Stimulated activated naive B cell treated with anti-CD40 and anti-IgM and Interleukin-4, amounts not matched to agents 10 μg/mL and 1 μg/mL and 100 μg/mL, for 72 hours (primary cell): ENCODE data around the gene LUC7L3.
"Not testable (repeated sequence)": the region's sequence is repeated elsewhere in the genome, so short reads cannot be mapped to it uniquely, and the experiment has no call there.

Source experiments
- ATAC-seq, 2 donors: fragments of 150-1000 bp; cut with Tn5 transposase; replicated peaks; 2 replicates each; pipeline ENCODE4 v1.10.0; 2021; ENCODE audit warnings: moderate library complexity in 1 of 2
- DNase-seq: peaks from one replicate; pipeline ENCODE4 v3.0.0; 2021
- H3K27ac Mint-ChIP-seq: one replicate; pipeline ENCODE4 v1.8.0; 2022; ENCODE audit warnings: mild to moderate bottlenecking, mixed read lengths
- H3K27me3 Mint-ChIP-seq, 2 donors: one replicate each; pipeline ENCODE4 v1.8.0; 2022; ENCODE audit warnings: mixed read lengths in 2 of 2
- H3K36me3 Mint-ChIP-seq, 2 donors: one replicate each; pipeline ENCODE4 v1.8.0; 2022; ENCODE audit warnings: mixed read lengths in 2 of 2, mild to moderate bottlenecking in 1 of 2
- H3K4me1 Mint-ChIP-seq, 2 donors: one replicate each; pipeline ENCODE4 v1.8.0; 2022; ENCODE audit warnings: mixed read lengths in 2 of 2, mild to moderate bottlenecking in 1 of 2
- H3K4me3 Mint-ChIP-seq, 2 donors: one replicate each; pipeline ENCODE4 v1.8.0; 2022; ENCODE audit warnings: mild to moderate bottlenecking in 2 of 2, mixed read lengths in 2 of 2, moderate library complexity in 1 of 2
- H3K9me3 Mint-ChIP-seq, 2 donors: one replicate each; pipeline ENCODE4 v1.8.0; 2022; ENCODE audit warnings: mixed read lengths in 2 of 2, mild to moderate bottlenecking in 1 of 2

LUC7L3 gene

GRCh38 chr17:50710650-50711049 is 8.8 kb upstream of the LUC7L3 start:
- H3K4me1 Mint-ChIP-seq: peaks cover 9 to 41% of the 10 kb centered on the region in 2 donors
- H3K36me3 Mint-ChIP-seq: peaks cover 1% of the 10 kb centered on the region in 2 donors
- ATAC-seq (no peak), DNase-seq (no peak)
- no peak overlapping the region for H3K4me3 Mint-ChIP-seq
- no peaks in the 10 kb centered on the region for H3K9me3 Mint-ChIP-seq
- no peak overlapping the region for H3K27ac Mint-ChIP-seq
- H3K27me3 Mint-ChIP-seq: no peaks in the 10 kb centered on the region

DNA sequence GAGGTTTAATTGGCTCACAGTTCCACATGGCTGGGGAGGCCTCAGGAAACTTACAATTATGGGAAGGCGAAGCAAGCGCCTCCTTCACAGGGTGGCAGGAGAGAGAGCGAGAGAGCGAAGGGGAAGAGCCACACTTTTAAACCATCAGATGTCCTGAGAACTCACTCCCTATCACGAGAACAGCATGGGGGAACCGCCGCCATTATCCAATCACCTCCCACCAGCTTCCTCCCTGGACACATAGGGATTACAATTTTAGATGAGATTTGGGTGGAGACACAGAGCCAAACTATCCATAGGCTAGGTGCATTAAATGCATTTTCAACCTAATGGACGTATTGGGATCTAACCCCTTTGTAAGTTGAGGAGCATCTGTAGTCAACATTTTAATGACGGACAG is 6.8 kb upstream of the LUC7L3 start:
- H3K36me3 Mint-ChIP-seq: no peaks in the 10 kb centered on the region
- ATAC-seq: no peak
- H3K9me3 Mint-ChIP-seq: no peaks in the 10 kb centered on the region
- no peaks in the 10 kb centered on the region for H3K27me3 Mint-ChIP-seq
- H3K4me3 Mint-ChIP-seq: no peak overlapping the region
- DNase-seq: no peak
- H3K4me1 Mint-ChIP-seq: peaks cover 9 to 30% of the 10 kb centered on the region in 2 donors
- H3K27ac Mint-ChIP-seq: no peak overlapping the region

DNA sequence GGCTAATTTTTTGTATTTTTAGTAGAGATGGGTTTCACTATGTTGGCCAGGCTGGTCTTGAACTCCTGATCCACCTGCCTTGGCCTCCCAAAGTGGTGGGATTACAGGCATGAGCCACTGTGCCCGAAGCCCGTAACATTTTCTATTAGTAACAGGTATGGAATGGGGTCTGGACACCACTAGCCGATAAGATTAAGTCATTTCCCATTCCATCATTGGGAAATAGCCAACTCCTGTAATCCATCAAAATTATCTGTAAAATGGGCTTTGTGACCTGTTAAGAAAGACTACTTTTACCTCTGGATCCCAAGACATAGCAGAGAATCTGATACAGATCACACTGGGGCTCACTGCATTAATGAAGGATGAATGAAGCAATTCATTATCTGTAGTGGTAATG is 3.9 kb upstream of the LUC7L3 start:
- no peak for DNase-seq
- no peaks in the 10 kb centered on the region for H3K36me3 Mint-ChIP-seq
- no peak overlapping the region for H3K27ac Mint-ChIP-seq
- ATAC-seq: no peak
- no peaks in the 10 kb centered on the region for H3K27me3 Mint-ChIP-seq
- H3K9me3 Mint-ChIP-seq: no peaks in the 10 kb centered on the region
- H3K4me1 Mint-ChIP-seq: peaks cover 2 to 10% of the 10 kb centered on the region in 2 donors
- no peak overlapping the region for H3K4me3 Mint-ChIP-seq

GRCh38 chr17:50719924-50720794 is 756 bp downstream of the LUC7L3 start:
- peaks cover 4% of the 10 kb centered on the region in 2 donors for H3K36me3 Mint-ChIP-seq
- peak overlapping the region; percentile 94 to 95 for H3K4me3 Mint-ChIP-seq
- H3K9me3 Mint-ChIP-seq: no peaks in the 10 kb centered on the region
- ATAC-seq (no peak), DNase-seq (no peak)
- peaks cover 9 to 28% of the 10 kb centered on the region in 2 donors for H3K4me1 Mint-ChIP-seq
- no peaks in the 10 kb centered on the region for H3K27me3 Mint-ChIP-seq
- H3K27ac Mint-ChIP-seq: peak overlapping the region; percentile 99

- peaks cover 13 to 34% of the 10 kb centered on the region in 2 donors for H3K4me1 Mint-ChIP-seq
- peaks cover 7 to 8% of the 10 kb centered on the region in 2 donors for H3K36me3 Mint-ChIP-seq
- no peaks in the 10 kb centered on the region for H3K27me3 Mint-ChIP-seq
- no peaks in the 10 kb centered on the region for H3K9me3 Mint-ChIP-seq
- peak overlapping the region; percentile 94 to 95 for H3K4me3 Mint-ChIP-seq
- ATAC-seq: no peak
- peak overlapping the region; percentile 79 for H3K27ac Mint-ChIP-seq
- no peak for DNase-seq
Observed at GRCh38 chr17:50721194-50722010, 2.0 kb downstream of the LUC7L3 start.

- Mint-ChIP-seq H3K27me3 (no peaks in the 10 kb centered on the region), H3K9me3 (peaks cover 0 to 2% of the 10 kb centered on the region in 2 donors), H3K36me3 (peaks cover 15% of the 10 kb centered on the region in 2 donors), H3K4me3 (peak overlapping the region in 1 of 2 donors; percentile 95), H3K27ac (no peak overlapping the region), H3K4me1 (peaks cover 19 to 44% of the 10 kb centered on the region in 2 donors)
- no peak for DNase-seq
- ATAC-seq: no peak
Observed at GRCh38 chr17:50722746-50723145, 3.3 kb downstream of the LUC7L3 start.

DNA sequence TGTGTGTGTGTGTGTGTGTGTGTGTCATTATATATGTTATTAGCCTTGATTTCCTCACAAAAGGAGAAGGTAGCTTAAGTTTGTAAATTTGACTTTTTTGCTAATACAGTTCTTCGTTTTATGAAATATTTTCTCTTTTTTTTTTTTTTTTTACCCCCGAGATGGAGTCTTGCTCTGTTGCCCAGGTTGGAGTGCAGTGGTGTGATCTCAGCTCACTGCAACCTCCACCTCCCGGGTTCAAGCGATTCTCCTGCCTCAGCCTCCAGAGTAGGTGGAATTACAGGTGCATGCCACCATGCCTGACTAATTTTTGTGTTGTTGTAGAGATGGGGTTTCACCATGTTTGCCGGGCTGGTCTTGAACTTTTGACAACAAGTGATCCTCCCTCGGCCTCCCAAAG is 5.2 kb downstream of the LUC7L3 start:
- H3K27ac Mint-ChIP-seq, H3K4me3 Mint-ChIP-seq, DNase-seq, H3K9me3 Mint-ChIP-seq, ATAC-seq, H3K27me3 Mint-ChIP-seq: not testable (repeated sequence)
- Mint-ChIP-seq H3K36me3 (peaks cover 15 to 16% of the 10 kb centered on the region in 2 donors), H3K4me1 (peaks cover 20 to 55% of the 10 kb centered on the region in 2 donors)

- Mint-ChIP-seq H3K4me3 (no peak overlapping the region), H3K4me1 (peaks cover 20 to 52% of the 10 kb centered on the region in 2 donors), H3K27ac (no peak overlapping the region), H3K9me3 (peaks cover 0 to 2% of the 10 kb centered on the region in 2 donors), H3K27me3 (no peaks in the 10 kb centered on the region), H3K36me3 (peaks cover 15 to 16% of the 10 kb centered on the region in 2 donors)
- no peak for DNase-seq
- no peak for ATAC-seq
Observed at GRCh38 chr17:50725769-50726655, 6.6 kb downstream of the LUC7L3 start.

GRCh38 chr17:50728112-50728429 is 8.7 kb downstream of the LUC7L3 start:
- ATAC-seq (no peak), DNase-seq (no peak)
- H3K4me1 Mint-ChIP-seq: peaks cover 19 to 53% of the 10 kb centered on the region in 2 donors
- no peak overlapping the region for H3K4me3 Mint-ChIP-seq
- H3K27me3 Mint-ChIP-seq: no peaks in the 10 kb centered on the region
- H3K36me3 Mint-ChIP-seq: peaks cover 15% of the 10 kb centered on the region in 2 donors
- H3K27ac Mint-ChIP-seq: no peak overlapping the region
- H3K9me3 Mint-ChIP-seq: peaks cover 0 to 2% of the 10 kb centered on the region in 2 donors

GRCh38 chr17:50728881-50729765 is 9.7 kb downstream of the LUC7L3 start:
- ATAC-seq (no peak), DNase-seq (no peak)
- Mint-ChIP-seq H3K27ac (no peak overlapping the region), H3K4me1 (peaks cover 19 to 53% of the 10 kb centered on the region in 2 donors), H3K27me3 (no peaks in the 10 kb centered on the region), H3K4me3 (no peak overlapping the region), H3K9me3 (peaks cover 0 to 2% of the 10 kb centered on the region in 2 donors), H3K36me3 (peaks cover 15% of the 10 kb centered on the region in 2 donors)

GRCh38 chr17:50731575-50732460 is 12.4 kb downstream of the LUC7L3 start:
- peak overlapping the region; percentile 60 for H3K27ac Mint-ChIP-seq
- DNase-seq: no peak
- peaks cover 21 to 61% of the 10 kb centered on the region in 2 donors for H3K4me1 Mint-ChIP-seq
- no peak overlapping the region for H3K4me3 Mint-ChIP-seq
- no peaks in the 10 kb centered on the region for H3K27me3 Mint-ChIP-seq
- peaks cover 10 to 15% of the 10 kb centered on the region in 2 donors for H3K36me3 Mint-ChIP-seq
- no peak for ATAC-seq
- H3K9me3 Mint-ChIP-seq: peaks cover 0 to 2% of the 10 kb centered on the region in 2 donors

DNA sequence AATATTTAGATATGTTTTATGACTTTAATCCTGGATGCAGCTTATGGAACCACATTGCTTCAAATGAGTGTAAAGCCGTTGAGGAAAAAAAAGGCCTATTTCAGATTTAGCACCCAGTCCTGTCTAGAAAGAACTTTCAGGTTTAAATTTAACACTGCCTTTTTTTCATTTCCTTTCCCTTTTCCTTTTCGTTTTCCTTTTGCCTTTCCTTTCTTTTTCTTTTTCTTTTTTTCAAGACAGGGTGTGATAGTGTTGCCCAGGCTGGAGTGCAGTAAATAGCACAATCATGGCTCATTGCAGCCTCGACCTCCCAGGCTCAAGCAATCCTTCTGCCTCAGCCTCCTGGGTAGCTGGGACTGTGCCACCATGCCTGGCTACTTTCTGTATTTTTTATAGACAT is 15.9 kb downstream of the LUC7L3 start:
- Mint-ChIP-seq H3K9me3 (no peaks in the 10 kb centered on the region), H3K36me3 (peaks cover 15 to 32% of the 10 kb centered on the region in 2 donors), H3K27ac (no peak overlapping the region), H3K27me3 (no peaks in the 10 kb centered on the region), H3K4me3 (no peak overlapping the region), H3K4me1 (peaks cover 21 to 60% of the 10 kb centered on the region in 2 donors)
- ATAC-seq (no peak), DNase-seq (no peak)
